SU-DHL-6 (cell line): Measurements from ENCODE around the gene HMGN4.

Source experiments
- H2AFZ ChIP-seq: fragments of 200-600 bp; sonication (generic); 2 replicates; pipeline ENCODE4 v1.6.1; 2014; ENCODE audit warnings: low read depth, mild to moderate bottlenecking, moderate library complexity, mixed read lengths, antibody characterized with exemption, low read length; ENCODE audit not compliant: severe bottlenecking
- H3F3A ChIP-seq: fragments of 200-600 bp; shearing (Covaris generic); 2 replicates; pipeline ENCODE4 v1.6.0; 2016; ENCODE audit warnings: antibody characterized with exemption, mild to moderate bottlenecking; ENCODE audit not compliant: insufficient read depth
- H3K27ac ChIP-seq: fragments of 200-600 bp; sonication (generic); 2 replicates; pipeline ENCODE4 v1.5.1; 2016; ENCODE audit warnings: low read depth, mild to moderate bottlenecking, low read length, moderate library complexity, mixed read lengths
- H3K27me3 ChIP-seq: fragments of 200-600 bp; sonication (generic), shearing (Covaris generic); 2 replicates; pipeline ENCODE4 v1.6.0; 2014; ENCODE audit warnings: mild to moderate bottlenecking, low read length
- H3K36me3 ChIP-seq: fragments of 200-600 bp; sonication (generic); 2 replicates; pipeline ENCODE4 v1.6.1; 2014; ENCODE audit warnings: mild to moderate bottlenecking, low read length, mixed read lengths
- H3K4me2 ChIP-seq: fragments of 300-600, 200-600 bp; shearing (Covaris generic), sonication (generic); 2 replicates; pipeline ENCODE4 v1.6.0; 2014; ENCODE audit warnings: low read length, low read depth, mild to moderate bottlenecking; ENCODE audit not compliant: poor library complexity, severe bottlenecking
- H3K4me3 ChIP-seq: fragments of 200-600 bp; sonication (generic); 2 replicates; pipeline ENCODE4 v1.5.1; 2014; ENCODE audit warnings: antibody characterized with exemption, low read length, mild to moderate bottlenecking, mixed read lengths; ENCODE audit not compliant: insufficient read depth, poor library complexity, severe bottlenecking
- H3K79me2 ChIP-seq: fragments of 200-600 bp; sonication (generic); 2 replicates; pipeline ENCODE4 v1.6.1; 2014; ENCODE audit warnings: mild to moderate bottlenecking, low read length, moderate library complexity; ENCODE audit not compliant: insufficient read depth
- H3K9ac ChIP-seq: fragments of 200-600 bp; sonication (generic); 2 replicates; pipeline ENCODE4 v1.7.0; 2014; ENCODE audit warnings: mild to moderate bottlenecking, low read length
- H3K9me2 ChIP-seq: fragments of 200-600 bp; sonication (generic); replicated peaks from 2 replicates; pipeline ENCODE4 v1.6.1; 2014; ENCODE audit warnings: low read length; ENCODE audit not compliant: insufficient read depth
- H3K9me3 ChIP-seq: fragments of 200-600 bp; sonication (generic); 2 replicates; pipeline ENCODE4 v1.6.1; 2014; ENCODE audit warnings: low read length, mixed read lengths; ENCODE audit not compliant: insufficient read depth
- H4K20me1 ChIP-seq: fragments of 200-600 bp; sonication (generic); 2 replicates; pipeline ENCODE4 v1.6.1; 2014; ENCODE audit warnings: low read depth, mild to moderate bottlenecking, antibody characterized with exemption, low read length, moderate library complexity, mixed read lengths
- EZH2phosphoT487 ChIP-seq: fragments of 200-600 bp; sonication (generic), shearing (Covaris generic); conservative IDR thresholded peaks from 2 replicates; pipeline ENCODE4 v1.6.1; 2018; ENCODE audit warnings: mild to moderate bottlenecking, antibody characterized with exemption, low read length, moderate library complexity, mixed read lengths
- TF ChIP-seq, protein P1 (sequence below): fragments of 200-600 bp; sonication (generic); IDR thresholded peaks from one replicate; pipeline ENCODE4 v1.5.1; 2017; ENCODE audit warnings: antibody characterized with exemption, mild to moderate bottlenecking, low read length, moderate library complexity; ENCODE audit not compliant: insufficient read depth, poor library complexity, severe bottlenecking

HMGN4 gene

GRCh38 chr6:26575494-26575939 lies 37.4 kb downstream of the HMGN4 start:
- Histone ChIP-seq H4K20me1 (no peaks in the 10 kb centered on the region), H3K4me2 (no peak overlapping the region), H3K9me2 (no peaks in the 10 kb centered on the region), H3K27me3 (no peaks in the 10 kb centered on the region), H3K27ac (no peak overlapping the region), H3F3A (no peaks in the 10 kb centered on the region), H3K79me2 (no peaks in the 10 kb centered on the region), H3K4me3 (no peak overlapping the region), H2AFZ (no peak overlapping the region), H3K9me3 (no peaks in the 10 kb centered on the region), H3K36me3 (no peaks in the 10 kb centered on the region), H3K9ac (no peak overlapping the region)
- no peak for TF ChIP-seq EZH2phosphoT487
- TF ChIP-seq, protein P1, sequence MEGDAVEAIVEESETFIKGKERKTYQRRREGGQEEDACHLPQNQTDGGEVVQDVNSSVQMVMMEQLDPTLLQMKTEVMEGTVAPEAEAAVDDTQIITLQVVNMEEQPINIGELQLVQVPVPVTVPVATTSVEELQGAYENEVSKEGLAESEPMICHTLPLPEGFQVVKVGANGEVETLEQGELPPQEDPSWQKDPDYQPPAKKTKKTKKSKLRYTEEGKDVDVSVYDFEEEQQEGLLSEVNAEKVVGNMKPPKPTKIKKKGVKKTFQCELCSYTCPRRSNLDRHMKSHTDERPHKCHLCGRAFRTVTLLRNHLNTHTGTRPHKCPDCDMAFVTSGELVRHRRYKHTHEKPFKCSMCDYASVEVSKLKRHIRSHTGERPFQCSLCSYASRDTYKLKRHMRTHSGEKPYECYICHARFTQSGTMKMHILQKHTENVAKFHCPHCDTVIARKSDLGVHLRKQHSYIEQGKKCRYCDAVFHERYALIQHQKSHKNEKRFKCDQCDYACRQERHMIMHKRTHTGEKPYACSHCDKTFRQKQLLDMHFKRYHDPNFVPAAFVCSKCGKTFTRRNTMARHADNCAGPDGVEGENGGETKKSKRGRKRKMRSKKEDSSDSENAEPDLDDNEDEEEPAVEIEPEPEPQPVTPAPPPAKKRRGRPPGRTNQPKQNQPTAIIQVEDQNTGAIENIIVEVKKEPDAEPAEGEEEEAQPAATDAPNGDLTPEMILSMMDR: no peak

DNA sequence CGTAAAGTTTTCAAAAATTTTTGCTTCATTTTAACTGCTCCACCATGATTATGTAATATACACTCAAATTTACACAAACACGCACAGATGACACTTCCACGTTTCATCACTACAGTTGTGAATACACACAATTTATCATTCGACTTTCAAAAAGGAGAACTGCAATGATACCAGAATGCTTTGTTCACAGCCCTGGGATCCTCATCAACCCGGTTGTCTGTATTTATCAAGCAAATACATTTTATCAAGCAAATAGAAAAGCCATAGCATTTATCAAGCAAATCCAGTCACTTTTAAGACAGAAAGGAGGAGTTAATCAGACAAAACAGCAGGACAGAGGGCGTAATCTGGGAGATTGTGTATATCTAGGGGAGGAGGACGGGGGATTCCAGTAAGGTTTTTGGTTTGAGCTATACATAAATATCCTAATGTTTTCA lies 38.3 kb downstream of the HMGN4 start:
- Histone ChIP-seq H3K27ac (no peak overlapping the region), H3K4me3 (no peak overlapping the region)

DNA sequence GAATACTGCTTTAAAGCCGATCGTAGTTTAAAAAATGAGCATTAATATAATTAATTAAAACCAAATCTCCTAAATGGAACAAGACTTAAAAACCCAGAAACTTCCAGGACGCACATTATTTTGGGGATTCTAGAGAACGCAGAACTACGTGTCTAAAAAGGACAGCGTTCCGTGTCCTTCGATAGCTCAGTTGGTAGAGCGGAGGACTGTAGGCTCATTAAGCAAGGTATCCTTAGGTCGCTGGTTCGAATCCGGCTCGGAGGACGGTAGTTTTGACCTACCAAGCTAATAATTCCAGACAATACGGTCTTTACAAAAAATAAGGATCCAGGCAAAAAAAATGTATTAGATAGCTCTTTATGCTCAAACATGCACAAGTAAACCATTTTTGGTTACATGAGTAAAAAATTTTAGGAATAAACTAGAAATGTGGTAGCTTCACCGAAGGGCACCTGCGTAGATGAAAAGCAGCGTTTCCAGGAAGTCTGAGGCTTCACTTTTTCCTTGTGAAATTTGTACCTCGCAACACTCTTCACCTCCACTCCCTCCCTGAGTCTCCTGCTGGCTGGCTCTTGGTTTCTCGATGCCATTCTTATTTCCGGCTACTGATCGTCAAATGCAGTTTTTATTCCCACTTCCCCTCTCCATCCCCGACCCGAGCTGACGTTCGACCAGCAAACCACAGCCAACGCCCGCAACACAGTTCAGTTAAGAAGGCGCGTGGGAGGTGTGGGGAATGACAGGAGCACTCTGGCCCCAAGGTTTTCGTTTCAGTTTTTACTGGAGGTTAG lies 39.0 kb downstream of the HMGN4 start:
- H4K20me1 ChIP-seq: no peaks in the 10 kb centered on the region
- H3K4me2 ChIP-seq: peak overlapping the region; percentile 15
- no peaks in the 10 kb centered on the region for H3K79me2 ChIP-seq
- H3K4me3 ChIP-seq: no peak overlapping the region
- H3K9me2 ChIP-seq: no peaks in the 10 kb centered on the region
- no peaks in the 10 kb centered on the region for H3F3A ChIP-seq
- H2AFZ ChIP-seq: no peak overlapping the region
- H3K9ac ChIP-seq: no peak overlapping the region
- H3K36me3 ChIP-seq: no peaks in the 10 kb centered on the region
- TF ChIP-seq, protein P1: no peak
- no peak for TF ChIP-seq EZH2phosphoT487
- H3K9me3 ChIP-seq: no peaks in the 10 kb centered on the region
- H3K27me3 ChIP-seq: no peaks in the 10 kb centered on the region
- no peak overlapping the region for H3K27ac ChIP-seq

More for the DNA sequence above, 38.3 kb downstream of the HMGN4 start:
- Histone ChIP-seq H2AFZ (no peak overlapping the region), H3K9me3 (no peaks in the 10 kb centered on the region), H3F3A (no peaks in the 10 kb centered on the region), H3K9me2 (no peaks in the 10 kb centered on the region), H4K20me1 (no peaks in the 10 kb centered on the region), H3K4me2 (no peak overlapping the region), H3K27me3 (no peaks in the 10 kb centered on the region), H3K36me3 (no peaks in the 10 kb centered on the region), H3K79me2 (no peaks in the 10 kb centered on the region), H3K9ac (no peak overlapping the region)
- TF ChIP-seq, protein P1: no peak
- TF ChIP-seq EZH2phosphoT487: no peak
